Neural progenitor cell (in vitro differentiated cells): ENCODE data around the gene USP17L28. TPM values are rescaled to one million over a fixed set of nuclear protein-coding genes. Genes with fewer than 3 reads are reported as not detected.
"Not testable (repeated sequence)": the region's sequence is repeated elsewhere in the genome, so short reads cannot be mapped to it uniquely, and the experiment has no call there.

Source experiments
- DNase-seq: peaks from one replicate; pipeline ENCODE4 v3.0.0-alpha.2; 2016; ENCODE audit warnings: low spot score
- H2AFZ ChIP-seq: fragments of 200-600 bp; sonication (generic); replicated peaks from 2 replicates; pipeline ENCODE4 v1.6.1; 2016; ENCODE audit warnings: antibody characterized with exemption
- H3F3A ChIP-seq: fragments of 200-600 bp; sonication (generic); 2 replicates; pipeline ENCODE4 v1.6.1; 2016; ENCODE audit warnings: antibody characterized with exemption, low read depth
- H3K27ac ChIP-seq: fragments of 200-600 bp; sonication (generic); 2 replicates; pipeline ENCODE4 v1.5.1; 2016; ENCODE audit warnings: mild to moderate bottlenecking
- H3K27me3 ChIP-seq: fragments of 200-600 bp; sonication (generic); 2 replicates; pipeline ENCODE4 v1.6.1; 2016; ENCODE audit warnings: mild to moderate bottlenecking, moderate library complexity
- H3K36me3 ChIP-seq: fragments of 200-600 bp; sonication (generic); 2 replicates; pipeline ENCODE4 v1.5.1; 2016
- H3K4me1 ChIP-seq: fragments of 200-600 bp; sonication (generic); 2 replicates; pipeline ENCODE4 v1.6.1; 2016; ENCODE audit warnings: mixed run types
- H3K4me2 ChIP-seq: fragments of 200-600 bp; sonication (generic); 2 replicates; pipeline ENCODE4 v1.6.1; 2016
- H3K4me3 ChIP-seq: fragments of 200-600 bp; sonication (generic); 2 replicates; pipeline ENCODE4 v1.5.1; 2016
- H3K79me2 ChIP-seq: fragments of 200-600 bp; sonication (generic); 2 replicates; pipeline ENCODE4 v1.6.1; 2016; ENCODE audit warnings: low read depth
- H3K9ac ChIP-seq: fragments of 200-600 bp; sonication (generic); 2 replicates; pipeline ENCODE4 v1.6.1; 2016
- H3K9me3 ChIP-seq: fragments of 200-600 bp; sonication (generic); 2 replicates; pipeline ENCODE4 v1.5.1; 2016; ENCODE audit warnings: low read depth
- H4K20me1 ChIP-seq: fragments of 200-600 bp; sonication (generic); 2 replicates; pipeline ENCODE4 v1.6.1; 2016; ENCODE audit warnings: low read depth
- H3K27ac Mint-ChIP-seq: 3 replicates; pipeline ENCODE4 v1.8.0; 2021; ENCODE audit warnings: mixed read lengths
- H3K27me3 Mint-ChIP-seq: 2 replicates; pipeline ENCODE4 v1.8.0; 2022; ENCODE audit warnings: low read depth, mild to moderate bottlenecking, inconsistent platforms, moderate library complexity, mixed read lengths; ENCODE audit not compliant: insufficient read depth
- H3K36me3 Mint-ChIP-seq: 3 replicates; pipeline ENCODE4 v1.8.0; 2021; ENCODE audit warnings: mixed read lengths
- H3K4me1 Mint-ChIP-seq: 3 replicates; pipeline ENCODE4 v1.8.0; 2021; ENCODE audit warnings: mixed read lengths
- H3K4me3 Mint-ChIP-seq: 3 replicates; pipeline ENCODE4 v1.8.0; 2021; ENCODE audit warnings: mild to moderate bottlenecking, moderate library complexity, mixed read lengths
- H3K9me3 Mint-ChIP-seq: 3 replicates; pipeline ENCODE4 v1.8.0; 2020; ENCODE audit warnings: mixed read lengths
- total RNA-seq: library from RNA; depleted of rRNA; stranded (reverse); fragments of >200 nt; gene quantifications from 2 replicates; pipeline ENCODE4 v1.2.3, GENCODE V29; 2015; ENCODE audit warnings: low replicate concordance

USP17L28 gene
- total RNA-seq: not detected in 2 replicates

GRCh38 chr4:9348593-9348992, at the start of gene USP17L28:
USP17L28 (plus strand) TSS chr4:9348893; CDS start chr4:9348893, 0 bp downstream.
- H3K36me3 ChIP-seq, H3K27ac ChIP-seq: not testable (repeated sequence)

GRCh38 chr4:9324191-9324590, 24.5 kb upstream of the USP17L28 start:
- H3K36me3 Mint-ChIP-seq, H3K4me2 ChIP-seq, H3K4me3 Mint-ChIP-seq, H3K79me2 ChIP-seq, H3K27me3 ChIP-seq, H3F3A ChIP-seq, H3K36me3 ChIP-seq, DNase-seq, H3K27ac ChIP-seq, H3K27me3 Mint-ChIP-seq, H3K4me1 Mint-ChIP-seq, H2AFZ ChIP-seq, H3K4me3 ChIP-seq, H3K9me3 ChIP-seq, H3K4me1 ChIP-seq, H3K9ac ChIP-seq, H4K20me1 ChIP-seq, H3K27ac Mint-ChIP-seq, H3K9me3 Mint-ChIP-seq: not testable (repeated sequence)

More at GRCh38 chr4:9348593-9348992, at the start of gene USP17L28:
- H3K4me3 ChIP-seq, H4K20me1 ChIP-seq, H3K27me3 Mint-ChIP-seq, H3K27me3 ChIP-seq, H3K4me2 ChIP-seq, H3K4me1 Mint-ChIP-seq, H3K27ac Mint-ChIP-seq, DNase-seq, H3K36me3 Mint-ChIP-seq, H3K79me2 ChIP-seq, H3K9me3 Mint-ChIP-seq, H3K4me1 ChIP-seq, H3K4me3 Mint-ChIP-seq, H3K9me3 ChIP-seq, H3F3A ChIP-seq, H3K9ac ChIP-seq, H2AFZ ChIP-seq: not testable (repeated sequence)

GRCh38 chr4:9324865-9325264, 23.8 kb upstream of the USP17L28 start, which contains the start of gene USP17L24:
USP17L24 (plus strand) TSS chr4:9325165; CDS start chr4:9325165, 0 bp downstream.
- not testable (repeated sequence) for H3K27me3 Mint-ChIP-seq, H4K20me1 ChIP-seq, H3K4me1 Mint-ChIP-seq, H3K36me3 Mint-ChIP-seq, H3F3A ChIP-seq, H2AFZ ChIP-seq, H3K9me3 Mint-ChIP-seq, H3K4me1 ChIP-seq, H3K27ac ChIP-seq, H3K4me3 Mint-ChIP-seq, H3K4me2 ChIP-seq, H3K27me3 ChIP-seq, H3K36me3 ChIP-seq, H3K79me2 ChIP-seq, H3K9me3 ChIP-seq, H3K9ac ChIP-seq, H3K4me3 ChIP-seq, H3K27ac Mint-ChIP-seq, DNase-seq

- not testable (repeated sequence) for H3K4me2 ChIP-seq, H4K20me1 ChIP-seq, H3K4me1 ChIP-seq, H3K27ac ChIP-seq, H3K79me2 ChIP-seq, H3K4me3 Mint-ChIP-seq, H3K9ac ChIP-seq, DNase-seq, H3K9me3 ChIP-seq, H3F3A ChIP-seq, H3K4me3 ChIP-seq, H3K27me3 Mint-ChIP-seq, H3K4me1 Mint-ChIP-seq, H3K27ac Mint-ChIP-seq, H3K9me3 Mint-ChIP-seq, H3K36me3 Mint-ChIP-seq, H3K27me3 ChIP-seq, H2AFZ ChIP-seq, H3K36me3 ChIP-seq
These were observed 19.1 kb upstream of the USP17L28 start, which contains the start of gene USP17L25 for GRCh38 chr4:9329611-9330010. USP17L25 (plus strand) TSS chr4:9329911; CDS start chr4:9329911, 0 bp downstream.

- not testable (repeated sequence) for H3F3A ChIP-seq, H4K20me1 ChIP-seq, H3K9ac ChIP-seq, H2AFZ ChIP-seq, H3K4me1 Mint-ChIP-seq, H3K27ac ChIP-seq, H3K36me3 ChIP-seq, H3K27me3 ChIP-seq, H3K4me3 ChIP-seq, DNase-seq, H3K4me1 ChIP-seq, H3K36me3 Mint-ChIP-seq, H3K27ac Mint-ChIP-seq, H3K9me3 Mint-ChIP-seq, H3K4me3 Mint-ChIP-seq, H3K9me3 ChIP-seq, H3K4me2 ChIP-seq, H3K27me3 Mint-ChIP-seq, H3K79me2 ChIP-seq
These were observed 14.3 kb upstream of the USP17L28 start, which contains the start of gene USP17L26 for GRCh38 chr4:9334358-9334757. USP17L26 (plus strand) TSS chr4:9334658; CDS start chr4:9334658, 0 bp downstream.

- not testable (repeated sequence) for H3K79me2 ChIP-seq, H3K27me3 Mint-ChIP-seq, H3K4me2 ChIP-seq, H2AFZ ChIP-seq, H3K9me3 Mint-ChIP-seq, H3K27ac Mint-ChIP-seq, DNase-seq, H4K20me1 ChIP-seq, H3K4me1 ChIP-seq, H3F3A ChIP-seq, H3K4me3 Mint-ChIP-seq, H3K9me3 ChIP-seq, H3K9ac ChIP-seq, H3K27ac ChIP-seq, H3K27me3 ChIP-seq, H3K36me3 ChIP-seq, H3K36me3 Mint-ChIP-seq, H3K4me3 ChIP-seq, H3K4me1 Mint-ChIP-seq
These were observed 9.6 kb upstream of the USP17L28 start, which contains the start of gene USP17L5 for GRCh38 chr4:9339103-9339502. USP17L5 (plus strand) TSS chr4:9339403; CDS start chr4:9339403, 0 bp downstream.

GRCh38 chr4:9343848-9344247, 4.8 kb upstream of the USP17L28 start, which contains the start of gene USP17L27:
USP17L27 (plus strand) TSS chr4:9344148; CDS start chr4:9344148, 0 bp downstream.
- H3K9me3 ChIP-seq, DNase-seq, H3K4me3 ChIP-seq, H3K27ac ChIP-seq, H3K4me3 Mint-ChIP-seq, H3K9ac ChIP-seq, H3K4me1 Mint-ChIP-seq, H3K4me1 ChIP-seq, H3K9me3 Mint-ChIP-seq, H3K27me3 ChIP-seq, H3K27me3 Mint-ChIP-seq, H3K36me3 ChIP-seq, H3K27ac Mint-ChIP-seq, H3K79me2 ChIP-seq, H3F3A ChIP-seq, H3K36me3 Mint-ChIP-seq, H2AFZ ChIP-seq, H4K20me1 ChIP-seq, H3K4me2 ChIP-seq: not testable (repeated sequence)

GRCh38 chr4:9350866-9351265, 2.2 kb downstream of the USP17L28 start:
- not testable (repeated sequence) for H3K36me3 ChIP-seq, H3K9me3 Mint-ChIP-seq, H3K4me1 ChIP-seq, H3K27ac ChIP-seq, H3K4me2 ChIP-seq, H3K4me3 ChIP-seq, H3F3A ChIP-seq, H4K20me1 ChIP-seq, H3K27me3 Mint-ChIP-seq, H3K27me3 ChIP-seq, H3K9ac ChIP-seq, H3K79me2 ChIP-seq, DNase-seq, H3K27ac Mint-ChIP-seq, H3K4me3 Mint-ChIP-seq, H3K4me1 Mint-ChIP-seq, H3K36me3 Mint-ChIP-seq, H3K9me3 ChIP-seq, H2AFZ ChIP-seq
